Chondrocyte (in vitro differentiated cells): ENCODE results near the gene SIRPA. TPM values are rescaled to one million over a fixed set of nuclear protein-coding genes. Genes with fewer than 3 reads are reported as not detected.

ENCODE experiments used
- DNase-seq: peaks from one replicate; pipeline ENCODE4 v3.0.0; 2021; ENCODE audit warnings: mixed read lengths, low spot score
- H3K27ac Mint-ChIP-seq: one replicate; pipeline ENCODE4 v1.8.0; 2021; ENCODE audit warnings: mild to moderate bottlenecking, moderate library complexity, mixed read lengths; ENCODE audit not compliant: unreplicated experiment
- H3K27me3 Mint-ChIP-seq: 2 replicates; pipeline ENCODE4 v1.8.0; 2021; ENCODE audit warnings: low read depth, mixed read lengths
- H3K36me3 Mint-ChIP-seq: 2 replicates; pipeline ENCODE4 v1.8.0; 2021; ENCODE audit warnings: low read depth, mixed read lengths
- H3K4me1 Mint-ChIP-seq: 2 replicates; pipeline ENCODE4 v1.8.0; 2021; ENCODE audit warnings: low read depth, mild to moderate bottlenecking, mixed read lengths
- H3K4me3 Mint-ChIP-seq: one replicate; pipeline ENCODE4 v1.8.0; 2021; ENCODE audit warnings: mild to moderate bottlenecking, moderate library complexity, mixed read lengths; ENCODE audit not compliant: unreplicated experiment
- H3K9me3 Mint-ChIP-seq: 2 replicates; pipeline ENCODE4 v1.8.0; 2021; ENCODE audit warnings: low read depth, mixed read lengths
- CTCF ChIP-seq: fragments of 200-600 bp; sonication (generic); IDR thresholded peaks from 2 replicates; pipeline ENCODE4 v1.5.0; 2021; ENCODE audit warnings: antibody characterized with exemption, mild to moderate bottlenecking, moderate library complexity
- total RNA-seq: library from RNA; stranded (reverse); gene quantifications from 3 replicates; pipeline ENCODE4 v1.2.1, GENCODE V29; 2021

The SIRPA gene
- total RNA-seq, 1 donor from 2014 or later, result 25.6 TPM

DNA sequence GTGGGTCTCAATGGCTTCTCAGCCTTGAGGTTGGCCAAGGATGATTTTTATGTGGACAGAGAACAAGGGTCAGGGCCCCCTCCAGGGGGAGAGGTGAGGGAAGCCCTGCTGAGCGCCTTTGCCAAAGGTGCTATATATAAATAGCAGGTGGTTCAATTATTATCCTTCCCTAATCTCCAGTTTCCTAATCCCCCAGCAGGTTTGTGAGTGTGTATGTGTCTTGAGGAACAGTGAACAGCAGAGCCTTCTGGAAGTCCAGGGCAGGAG is 3.2 kb upstream of the SIRPA start:
- Mint-ChIP-seq H3K27me3 (peaks cover 2% of the 10 kb centered on the region), H3K4me3 (no peak overlapping the region), H3K4me1 (peaks cover 21% of the 10 kb centered on the region), H3K36me3 (no peaks in the 10 kb centered on the region), H3K27ac (no peak overlapping the region), H3K9me3 (no peaks in the 10 kb centered on the region)
- no peak for TF ChIP-seq CTCF
- no peak for DNase-seq

GRCh38 chr20:1893721-1894470 is 1.3 kb upstream of the SIRPA start:
- Mint-ChIP-seq H3K27ac (no peak overlapping the region), H3K4me1 (peaks cover 38% of the 10 kb centered on the region), H3K4me3 (peak overlapping the region; percentile 75), H3K27me3 (no peaks in the 10 kb centered on the region), H3K9me3 (no peaks in the 10 kb centered on the region), H3K36me3 (no peaks in the 10 kb centered on the region)
- no peak for TF ChIP-seq CTCF
- no peak for DNase-seq

DNA sequence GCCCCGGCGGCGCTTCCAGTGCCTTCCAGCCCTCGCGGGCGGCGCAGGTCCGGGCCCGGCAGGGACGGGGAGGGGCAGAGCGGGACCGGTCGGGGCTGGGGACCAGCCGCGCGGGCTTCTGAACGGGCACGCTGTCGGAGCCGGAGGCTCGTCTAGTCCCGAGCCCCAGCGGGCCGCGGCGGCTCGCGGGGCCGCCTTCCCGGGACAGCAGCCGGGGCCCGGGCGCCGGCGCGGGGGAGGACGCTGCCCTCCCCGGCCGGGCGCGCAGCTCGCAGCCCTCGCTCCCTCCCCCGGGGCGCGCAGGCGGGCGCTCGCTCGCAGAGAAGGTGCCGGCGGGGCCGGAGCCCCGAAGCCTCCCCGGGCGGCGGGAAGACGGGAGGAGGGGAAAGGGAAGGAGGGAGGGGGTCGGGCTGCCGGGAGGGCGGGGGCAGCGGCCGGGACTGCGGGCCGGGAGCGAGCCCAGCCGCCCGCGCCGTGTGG is 696 bp upstream of the SIRPA start:
- no peak for TF ChIP-seq CTCF
- Mint-ChIP-seq H3K27me3 (no peaks in the 10 kb centered on the region), H3K36me3 (no peaks in the 10 kb centered on the region), H3K27ac (no peak overlapping the region), H3K9me3 (no peaks in the 10 kb centered on the region), H3K4me3 (peak overlapping the region; percentile 75), H3K4me1 (peaks cover 42% of the 10 kb centered on the region)
- DNase-seq, result no peak

- peaks cover 49% of the 10 kb centered on the region for H3K4me1 Mint-ChIP-seq
- no peak for TF ChIP-seq CTCF
- no peaks in the 10 kb centered on the region for H3K36me3 Mint-ChIP-seq
- peak overlapping the region; percentile 87 for H3K4me3 Mint-ChIP-seq
- DNase-seq, result no peak
- no peaks in the 10 kb centered on the region for H3K9me3 Mint-ChIP-seq
- no peaks in the 10 kb centered on the region for H3K27me3 Mint-ChIP-seq
- peak overlapping the region; percentile 46 for H3K27ac Mint-ChIP-seq
These were observed 672 bp downstream of the SIRPA start for GRCh38 chr20:1895674-1896483.

DNA sequence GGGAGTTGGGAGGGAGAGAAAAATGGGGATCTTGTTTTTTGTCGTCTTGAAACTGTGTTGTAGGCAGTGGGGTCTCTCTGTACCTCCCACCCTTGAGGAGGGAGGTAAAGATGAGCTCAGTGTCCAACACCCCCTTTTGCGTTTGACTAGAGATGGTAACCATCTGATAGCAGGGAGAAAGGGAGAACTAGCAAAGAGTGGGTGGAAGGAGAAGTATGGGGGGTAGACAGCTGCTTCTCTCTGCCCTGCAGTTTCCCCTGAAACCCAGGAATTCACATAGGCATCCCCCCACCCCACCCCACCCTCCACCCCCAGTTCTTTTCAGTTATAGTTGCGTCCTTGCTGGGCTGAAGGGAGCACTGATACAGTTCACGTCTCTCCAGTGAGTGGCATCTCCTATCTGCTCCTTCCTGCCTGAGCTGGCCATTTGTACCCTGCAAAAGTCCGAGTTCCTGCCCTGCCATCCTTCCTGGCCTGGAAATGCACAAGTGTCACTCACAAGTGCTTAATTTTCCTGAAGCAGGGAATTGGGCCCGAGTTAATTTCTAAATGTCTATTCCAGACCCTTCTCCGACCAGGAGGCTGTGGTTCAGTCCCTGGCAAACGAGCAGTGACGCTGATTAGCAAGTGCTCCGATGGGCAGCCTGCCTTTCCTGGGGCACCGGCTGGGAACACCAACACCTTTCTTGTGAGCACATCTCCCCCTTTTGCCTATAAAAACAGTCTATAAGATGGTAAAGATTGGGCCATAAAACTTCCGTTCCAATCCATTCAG is 1.5 kb downstream of the SIRPA start:
- DNase-seq, result no peak
- Mint-ChIP-seq H3K27ac (no peak overlapping the region), H3K4me3 (peak overlapping the region; percentile 87), H3K9me3 (no peaks in the 10 kb centered on the region), H3K4me1 (peaks cover 49% of the 10 kb centered on the region), H3K27me3 (no peaks in the 10 kb centered on the region), H3K36me3 (no peaks in the 10 kb centered on the region)
- TF ChIP-seq CTCF, result no peak
